Left lung (tissue), 10 donors: ENCODE measurements around the gene ZFHX3. TPM values are rescaled to one million over a fixed set of nuclear protein-coding genes. Genes with fewer than 3 reads are reported as not detected.

ENCODE experiments used
- ATAC-seq: fragments of 200-7000 bp; cut with Tn5 transposase; one replicate; pipeline ENCODE4 v1.9.1; 2020; ENCODE audit warnings: moderate library complexity
- DNase-seq, 4 donors: peaks; one replicate each; pipeline ENCODE4 v3.0.0-alpha.2; 2013 to 2020
- H3K27ac ChIP-seq, 2 donors: fragments of 200-600 bp; sonication (generic) in 1 of 2; one replicate each; pipeline versions ENCODE4 v1.5.0 to v1.8.0; 2020 to 2021
- H3K27me3 ChIP-seq, 2 donors: fragments of 200-600 bp; sonication (generic) in 1 of 2; one replicate each; pipeline versions ENCODE4 v1.5.0 to v1.8.0; 2020 to 2021
- H3K36me3 ChIP-seq, 2 donors: fragments of 200-600 bp; sonication (generic) in 1 of 2; one replicate each; pipeline versions ENCODE4 v1.5.0 to v1.8.0; 2020 to 2021
- H3K4me1 ChIP-seq, 2 donors: fragments of 200-600 bp; one replicate each; pipeline ENCODE4 v1.8.0; 2021
- H3K4me3 ChIP-seq, 2 donors: fragments of 200-600 bp; sonication (generic) in 1 of 2; one replicate each; pipeline versions ENCODE4 v1.5.0 to v1.8.0; 2020 to 2021; ENCODE audit warnings: mild to moderate bottlenecking in 1 of 2
- H3K9me3 ChIP-seq, 2 donors: fragments of 200-600 bp; sonication (generic) in 1 of 2; one replicate each; pipeline versions ENCODE4 v1.5.0 to v1.8.0; 2020 to 2021
- intact Hi-C, 2 donors: fragments of 100-400 bp; cut with DNase I; formaldehyde crosslinking; loops; one replicate each; pipeline versions ENCODE4 v1.11.2 to v1.14.2; 2022
- polyA plus RNA-seq, 6 donors: library from polyadenylated mRNA; unstranded; fragments of 120-200 nt; gene quantifications; one replicate each; pipeline ENCODE4 v1.2.1, GENCODE V29; 2013; ENCODE audit not compliant: insufficient read length in 6 of 6
- total RNA-seq, 2 donors: library from RNA; stranded (reverse); fragmentation: NEBNext Ultra II Directional; extraction: Animal tissue kit (Norgen Biotek cat#: 25700); gene quantifications; one replicate each; pipeline ENCODE4 v1.2.1, GENCODE V29; 2021
- TF ChIP-seq, protein P1 (sequence below), 2 donors: fragments of 200-600 bp; sonication (generic) in 1 of 2; IDR thresholded peaks; one replicate each; pipeline versions ENCODE4 v1.5.0 to v1.8.0; 2021; ENCODE audit warnings: antibody characterized with exemption in 2 of 2
- donor health status: DM: no; HTN: yes; CAD: no.
- donor health status: DM: no; HTN: no; CAD: no.

ZFHX3 gene
- total and polyA plus RNA-seq, 8 donors: 21.4 to 34.7 (median 32.2) TPM

DNA sequence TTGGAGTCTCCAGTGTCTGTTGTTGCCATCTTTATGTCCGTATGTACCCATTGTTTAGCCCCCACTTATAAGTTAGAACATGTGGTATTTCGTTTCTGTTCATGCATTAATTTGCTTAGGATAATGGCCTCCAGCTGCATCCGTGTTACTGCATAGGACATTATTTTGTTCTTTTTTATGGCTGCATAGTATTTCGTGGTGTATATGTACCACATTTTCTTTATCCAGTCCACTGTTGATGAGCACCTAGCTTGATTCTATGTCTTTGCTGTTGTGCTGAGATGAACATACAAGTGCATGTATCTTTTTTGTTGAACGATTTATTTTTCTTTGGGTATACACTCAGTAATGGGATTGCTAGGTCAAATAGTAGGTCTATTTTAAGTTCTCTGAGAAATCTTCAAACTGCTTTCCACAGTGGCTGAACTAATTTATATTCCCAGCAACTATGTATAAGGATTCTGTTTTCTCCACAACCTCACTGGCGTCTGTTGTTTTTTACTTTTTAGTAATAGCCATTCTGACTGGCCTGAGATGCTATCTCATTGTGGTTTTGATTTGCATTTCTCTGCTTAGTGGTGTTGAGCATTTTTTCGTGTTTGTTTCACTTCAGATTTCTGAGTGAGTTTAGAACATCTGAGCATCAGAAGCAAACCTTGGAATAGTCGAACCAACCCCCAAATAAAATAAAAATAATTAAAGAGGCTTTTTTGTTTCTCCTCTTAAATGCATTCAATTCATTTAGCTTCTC is 304.7 kb downstream of the ZFHX3 start:
- Histone ChIP-seq H3K9me3 (no peaks in the 10 kb centered on the region), H3K36me3 (no peaks in the 10 kb centered on the region), H3K27me3 (no peaks in the 10 kb centered on the region), H3K27ac (no peak overlapping the region), H3K4me3 (no peak overlapping the region), H3K4me1 (no peaks in the 10 kb centered on the region)
- TF ChIP-seq, protein P1, sequence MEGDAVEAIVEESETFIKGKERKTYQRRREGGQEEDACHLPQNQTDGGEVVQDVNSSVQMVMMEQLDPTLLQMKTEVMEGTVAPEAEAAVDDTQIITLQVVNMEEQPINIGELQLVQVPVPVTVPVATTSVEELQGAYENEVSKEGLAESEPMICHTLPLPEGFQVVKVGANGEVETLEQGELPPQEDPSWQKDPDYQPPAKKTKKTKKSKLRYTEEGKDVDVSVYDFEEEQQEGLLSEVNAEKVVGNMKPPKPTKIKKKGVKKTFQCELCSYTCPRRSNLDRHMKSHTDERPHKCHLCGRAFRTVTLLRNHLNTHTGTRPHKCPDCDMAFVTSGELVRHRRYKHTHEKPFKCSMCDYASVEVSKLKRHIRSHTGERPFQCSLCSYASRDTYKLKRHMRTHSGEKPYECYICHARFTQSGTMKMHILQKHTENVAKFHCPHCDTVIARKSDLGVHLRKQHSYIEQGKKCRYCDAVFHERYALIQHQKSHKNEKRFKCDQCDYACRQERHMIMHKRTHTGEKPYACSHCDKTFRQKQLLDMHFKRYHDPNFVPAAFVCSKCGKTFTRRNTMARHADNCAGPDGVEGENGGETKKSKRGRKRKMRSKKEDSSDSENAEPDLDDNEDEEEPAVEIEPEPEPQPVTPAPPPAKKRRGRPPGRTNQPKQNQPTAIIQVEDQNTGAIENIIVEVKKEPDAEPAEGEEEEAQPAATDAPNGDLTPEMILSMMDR (IDR thresholded peaks at IDR 0.05): no peak
- no peak for DNase-seq
- no peak for ATAC-seq
- intact Hi-C loops: no loop called here

GRCh38 chr16:72740347-72740746 is 307.6 kb downstream of the ZFHX3 start:
- no peak for DNase-seq
- no peaks in the 10 kb centered on the region for H3K9me3 ChIP-seq
- no peak overlapping the region for H3K27ac ChIP-seq
- no peak overlapping the region for H3K4me3 ChIP-seq
- no peak for ATAC-seq
- H3K27me3 ChIP-seq: no peaks in the 10 kb centered on the region
- TF ChIP-seq, protein P1 (IDR thresholded peaks at IDR 0.05): no peak
- no peaks in the 10 kb centered on the region for H3K36me3 ChIP-seq
- no peaks in the 10 kb centered on the region for H3K4me1 ChIP-seq
- intact Hi-C loops: no loop called here

DNA sequence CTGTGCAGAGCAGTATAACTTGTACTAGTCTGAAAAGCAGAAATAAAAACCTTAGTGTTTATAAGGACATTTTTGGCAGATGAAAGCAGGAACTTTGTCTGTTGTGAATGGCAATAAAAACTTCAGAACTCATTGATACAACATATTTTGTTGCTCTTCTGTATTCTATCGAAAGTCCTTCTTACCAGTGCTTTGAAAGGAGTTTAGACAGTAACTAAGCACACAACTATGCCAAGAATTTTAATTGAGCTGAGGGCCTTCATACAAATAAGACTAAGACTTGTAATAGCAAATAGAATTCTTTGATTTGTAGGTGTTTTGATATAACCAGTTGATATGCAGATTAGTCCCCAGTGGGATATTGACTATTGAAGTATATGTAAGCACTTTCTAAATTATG is 308.4 kb downstream of the ZFHX3 start:
- DNase-seq (no peak), ATAC-seq (peak; percentile 62)
- TF ChIP-seq, protein P1 (IDR thresholded peaks at IDR 0.05): no peak
- no peaks in the 10 kb centered on the region for H3K36me3 ChIP-seq
- H3K4me3 ChIP-seq: no peak overlapping the region
- peaks cover 0 to 2% of the 10 kb centered on the region in 2 donors for H3K9me3 ChIP-seq
- intact Hi-C loops: no loop called here
- no peaks in the 10 kb centered on the region for H3K4me1 ChIP-seq
- H3K27ac ChIP-seq: no peak overlapping the region
- H3K27me3 ChIP-seq: no peaks in the 10 kb centered on the region

DNA sequence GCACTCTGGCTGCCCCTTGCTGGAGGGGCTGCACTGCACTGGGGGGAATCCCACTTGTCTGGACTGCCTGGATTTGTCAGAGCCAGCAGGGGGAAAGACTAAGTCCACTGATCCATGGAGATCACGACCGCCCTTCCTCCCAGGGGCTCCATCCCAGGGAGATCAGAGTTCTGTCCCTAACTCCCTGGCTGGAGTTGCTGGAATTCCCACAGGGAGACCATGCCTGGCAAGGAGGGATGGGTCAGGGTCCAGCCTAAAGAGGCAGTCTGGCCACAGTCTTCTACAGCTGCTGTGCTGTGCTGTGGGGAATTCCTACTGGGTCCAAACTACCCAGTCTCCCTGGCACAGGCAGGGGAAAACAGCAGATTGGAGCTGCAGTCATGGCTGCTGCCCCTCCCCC is 311.9 kb downstream of the ZFHX3 start:
- no peak for ATAC-seq
- no peak overlapping the region for H3K4me3 ChIP-seq
- intact Hi-C loops: no loop called here

More for the DNA sequence above, 311.9 kb downstream of the ZFHX3 start:
- peaks cover 0 to 24% of the 10 kb centered on the region in 2 donors for H3K9me3 ChIP-seq
- no peaks in the 10 kb centered on the region for H3K27me3 ChIP-seq
- H3K36me3 ChIP-seq: no peaks in the 10 kb centered on the region
- DNase-seq: no peak
- H3K27ac ChIP-seq: no peak overlapping the region
- no peaks in the 10 kb centered on the region for H3K4me1 ChIP-seq
- TF ChIP-seq, protein P1 (IDR thresholded peaks at IDR 0.05): no peak
